Natural killer cell (primary cell): ENCODE measurements around the gene PON3. TPM values are rescaled to one million over a fixed set of nuclear protein-coding genes. Genes with fewer than 3 reads are reported as not detected.

ENCODE experiments used
- ATAC-seq, 3 donors: fragments of 150-1000 bp in 2 of 3; fragments of 200-7000 bp in 1 of 3; cut with Tn5 transposase; 1 replicate in 1 of 3; 2 replicates in 2 of 3; pipeline ENCODE4 v1.10.0; 2021; ENCODE audit warnings: mild to moderate bottlenecking in 2 of 3, moderate library complexity in 2 of 3
- DNase-seq, 2 donors: peaks; one replicate each; pipeline versions ENCODE4 v3.0.0 to v3.0.0-alpha.2; 2013 to 2021; ENCODE audit warnings: mixed read lengths in 1 of 2
- H3K27ac ChIP-seq: one replicate; pipeline ENCODE4 v1.5.1; 2013; ENCODE audit warnings: mild to moderate bottlenecking, low read length
- H3K27me3 ChIP-seq: one replicate; pipeline ENCODE4 v1.6.1; 2013; ENCODE audit warnings: low read length; ENCODE audit not compliant: control insufficient read depth, insufficient read depth
- H3K36me3 ChIP-seq: one replicate; pipeline ENCODE4 v1.6.1; 2013; ENCODE audit warnings: low read length; ENCODE audit not compliant: control insufficient read depth, insufficient read depth
- H3K4me1 ChIP-seq: one replicate; pipeline ENCODE4 v1.6.1; 2013; ENCODE audit warnings: low read length; ENCODE audit not compliant: control insufficient read depth, insufficient read depth
- H3K4me3 ChIP-seq: one replicate; pipeline ENCODE4 v1.5.1; 2013; ENCODE audit warnings: low read length
- H3K9me3 ChIP-seq: one replicate; pipeline ENCODE4 v1.6.1; 2013; ENCODE audit warnings: low read length; ENCODE audit not compliant: control insufficient read depth, insufficient read depth
- H3K27ac Mint-ChIP-seq, 2 donors: one replicate each; pipeline ENCODE4 v1.8.0; 2022; ENCODE audit warnings: mild to moderate bottlenecking in 2 of 2, mixed read lengths in 2 of 2, moderate library complexity in 1 of 2
- H3K27me3 Mint-ChIP-seq, 2 donors: one replicate each; pipeline ENCODE4 v1.8.0; 2022; ENCODE audit warnings: low read depth in 2 of 2, mixed read lengths in 2 of 2
- H3K36me3 Mint-ChIP-seq: one replicate; pipeline ENCODE4 v1.8.0; 2022; ENCODE audit warnings: mixed read lengths
- H3K4me1 Mint-ChIP-seq, 2 donors: one replicate each; pipeline ENCODE4 v1.8.0; 2022; ENCODE audit warnings: mixed read lengths in 2 of 2
- H3K4me3 Mint-ChIP-seq: one replicate; pipeline ENCODE4 v1.8.0; 2022; ENCODE audit warnings: mild to moderate bottlenecking, moderate library complexity, mixed read lengths
- H3K9me3 Mint-ChIP-seq, 2 donors: one replicate each; pipeline ENCODE4 v1.8.0; 2022; ENCODE audit warnings: mixed read lengths in 2 of 2
- CTCF ChIP-seq: fragments of 200-600 bp; IDR thresholded peaks from one replicate; pipeline ENCODE4 v1.8.0; 2022; ENCODE audit warnings: antibody characterized with exemption
- WGBS: methylation state at CpG from one replicate; pipeline ENCODE4 v1.1.7; 2013; ENCODE audit warnings: missing lambda C conversion rate; ENCODE audit not compliant: insufficient coverage; 5-methylcytosine and 5-hydroxymethylcytosine counted together
- intact Hi-C: fragments of 100-400 bp; cut with micrococcal nuclease; formaldehyde crosslinking; loops from one replicate; pipeline ENCODE4 v1.14.2; 2022
- total RNA-seq, 4 donors: library from RNA; stranded (reverse); fragments of 120-200 nt in 1 of 4; gene quantifications; one replicate each; pipeline versions ENCODE4 v1.2.3 to v1.2.4, GENCODE V29; 2013 to 2022

PON3 gene
- total RNA-seq, 3 donors from 2014 or later (not counting 1 experiment from before 2014, with no cell fraction given) = not detected

GRCh38 chr7:95427914-95428516 lies 31.8 kb upstream of the PON3 start:
- H3K4me3 Mint-ChIP-seq = no peak overlapping the region
- Histone ChIP-seq H3K27ac (no peak overlapping the region), H3K4me1 (no peaks in the 10 kb centered on the region), H3K27me3 (no peaks in the 10 kb centered on the region), H3K36me3 (no peaks in the 10 kb centered on the region), H3K4me3 (no peak overlapping the region), H3K9me3 (no peaks in the 10 kb centered on the region)
- H3K9me3 Mint-ChIP-seq = no peaks in the 10 kb centered on the region
- H3K27me3 Mint-ChIP-seq = no peaks in the 10 kb centered on the region
- H3K27ac Mint-ChIP-seq = no peak overlapping the region
- H3K36me3 Mint-ChIP-seq = no peaks in the 10 kb centered on the region
- DNase-seq (no peak), ATAC-seq (no peak)
- intact Hi-C loops = no loop called here
- WGBS = 81% methylated on average over 3 of the region's 3 CpGs
- TF ChIP-seq CTCF = no peak
- H3K4me1 Mint-ChIP-seq = peaks cover 16% of the 10 kb centered on the region in 2 donors

- Histone ChIP-seq H3K4me3 (no peak overlapping the region), H3K36me3 (no peaks in the 10 kb centered on the region), H3K9me3 (no peaks in the 10 kb centered on the region), H3K27me3 (no peaks in the 10 kb centered on the region), H3K4me1 (no peaks in the 10 kb centered on the region), H3K27ac (no peak overlapping the region)
- Mint-ChIP-seq H3K4me3 (no peak overlapping the region), H3K27ac (no peak overlapping the region), H3K36me3 (no peaks in the 10 kb centered on the region), H3K9me3 (no peaks in the 10 kb centered on the region), H3K27me3 (no peaks in the 10 kb centered on the region), H3K4me1 (peaks cover 11 to 12% of the 10 kb centered on the region in 2 donors)
- no peak for TF ChIP-seq CTCF
- DNase-seq = no peak
- WGBS = 91% methylated on average over 5 of the region's 7 CpGs
- intact Hi-C loops = no loop called here
- ATAC-seq = no peak
Measured at GRCh38 chr7:95427166-95427565, 31.0 kb upstream of the PON3 start.

GRCh38 chr7:95425694-95426093 lies 29.5 kb upstream of the PON3 start:
- Mint-ChIP-seq H3K27me3 (no peaks in the 10 kb centered on the region), H3K4me1 (peaks cover 11 to 22% of the 10 kb centered on the region in 2 donors), H3K27ac (no peak overlapping the region), H3K9me3 (no peaks in the 10 kb centered on the region), H3K4me3 (no peak overlapping the region), H3K36me3 (no peaks in the 10 kb centered on the region)
- DNase-seq (no peak), ATAC-seq (no peak)
- H3K4me1 ChIP-seq = no peaks in the 10 kb centered on the region
- H3K4me3 ChIP-seq = no peak overlapping the region
- no peak overlapping the region for H3K27ac ChIP-seq
- intact Hi-C loops = no loop called here
- no peaks in the 10 kb centered on the region for H3K9me3 ChIP-seq
- WGBS = no CpG with 5 or more reads among the region's 2 CpGs
- no peak for TF ChIP-seq CTCF
- no peaks in the 10 kb centered on the region for H3K27me3 ChIP-seq
- no peaks in the 10 kb centered on the region for H3K36me3 ChIP-seq

GRCh38 chr7:95424716-95425115 lies 28.5 kb upstream of the PON3 start:
- no peaks in the 10 kb centered on the region for H3K9me3 Mint-ChIP-seq
- no peak for TF ChIP-seq CTCF
- 63% methylated on average over 1 of the region's 1 CpG for WGBS

More at GRCh38 chr7:95424716-95425115, 28.5 kb upstream of the PON3 start:
- Mint-ChIP-seq H3K4me1 (peaks cover 11 to 22% of the 10 kb centered on the region in 2 donors), H3K27ac (no peak overlapping the region), H3K27me3 (no peaks in the 10 kb centered on the region), H3K36me3 (no peaks in the 10 kb centered on the region), H3K4me3 (no peak overlapping the region)
- H3K9me3 ChIP-seq = no peaks in the 10 kb centered on the region
- H3K4me1 ChIP-seq = no peaks in the 10 kb centered on the region
- H3K36me3 ChIP-seq = no peaks in the 10 kb centered on the region
- no peak overlapping the region for H3K27ac ChIP-seq
- ATAC-seq = no peak
- no peak overlapping the region for H3K4me3 ChIP-seq
- no peaks in the 10 kb centered on the region for H3K27me3 ChIP-seq
- intact Hi-C loops = no loop called here
- DNase-seq = no peak
